Lower lobe of right lung (tissue), 2 donors: Measurements from ENCODE around the gene GUCY2D. TPM values are rescaled to one million over a fixed set of nuclear protein-coding genes. Genes with fewer than 3 reads are reported as not detected.

Source experiments
- ATAC-seq, 2 donors: fragments of 200-7000 bp; cut with Tn5 transposase; one replicate each; pipeline ENCODE4 v1.9.1; 2020 to 2022; ENCODE audit warnings: mild to moderate bottlenecking in 2 of 2, moderate library complexity in 2 of 2
- DNase-seq: peaks from one replicate; pipeline ENCODE4 v3.0.0-alpha.2; 2020
- H3K27ac ChIP-seq: fragments of 200-600 bp; one replicate; pipeline ENCODE4 v1.8.0; 2022
- H3K27me3 ChIP-seq: fragments of 200-600 bp; one replicate; pipeline ENCODE4 v1.8.0; 2022; ENCODE audit warnings: low read depth
- H3K36me3 ChIP-seq: fragments of 200-600 bp; one replicate; pipeline ENCODE4 v1.8.0; 2022; ENCODE audit warnings: mild to moderate bottlenecking
- H3K4me1 ChIP-seq: fragments of 200-600 bp; one replicate; pipeline ENCODE4 v1.8.0; 2022
- H3K4me3 ChIP-seq: fragments of 200-600 bp; one replicate; pipeline ENCODE4 v1.8.0; 2022; ENCODE audit warnings: mild to moderate bottlenecking
- H3K9me3 ChIP-seq: fragments of 200-600 bp; one replicate; pipeline ENCODE4 v1.8.0; 2022
- CTCF ChIP-seq: fragments of 200-600 bp; IDR thresholded peaks from one replicate; pipeline ENCODE4 v1.8.0; 2022; ENCODE audit warnings: antibody characterized with exemption, mild to moderate bottlenecking
- intact Hi-C: fragments of 100-400 bp; cut with DNase I; formaldehyde crosslinking; loops from one replicate; pipeline ENCODE4 v1.11.0; 2022
- total RNA-seq: library from RNA; stranded (reverse); fragmentation: NEBNext Ultra II Directional; extraction: Animal tissue kit (Norgen Biotek cat#: 25700); gene quantifications from one replicate; pipeline ENCODE4 v1.2.1, GENCODE V29; 2021
- donor health status: DM: no; HTN: yes; CAD: no; lungs with severe emphysema.

The GUCY2D gene
- total RNA-seq, 1 donor from 2014 or later, result 3.1 TPM

DNA sequence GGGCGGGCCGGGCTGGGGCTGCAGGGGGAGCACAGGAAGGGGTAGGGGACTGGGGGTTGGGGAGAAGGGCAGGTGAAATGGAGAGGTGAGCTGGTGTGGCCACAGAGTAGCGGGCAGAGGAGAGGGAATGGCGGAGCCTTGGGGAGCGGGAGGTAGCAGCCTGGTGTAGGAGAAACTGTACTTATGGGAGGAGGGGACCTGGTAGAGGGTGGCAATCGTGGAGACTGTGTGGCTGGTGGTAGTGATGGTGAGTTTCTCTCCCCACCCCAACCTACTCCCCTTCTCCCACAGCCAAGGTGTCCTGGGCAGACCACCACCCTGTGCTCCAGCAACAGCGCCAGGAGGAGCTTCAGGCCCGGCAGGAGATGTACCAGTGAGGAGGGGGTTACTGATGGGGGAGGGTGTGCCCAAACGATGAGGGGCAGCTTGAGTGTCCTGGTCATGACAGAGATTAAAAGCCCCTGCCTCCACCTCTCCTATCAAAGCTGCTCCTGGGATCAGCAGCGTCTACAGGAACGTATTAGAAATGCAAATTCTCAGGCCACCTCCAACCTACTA lies 37.3 kb downstream of the GUCY2D start:
- ATAC-seq (peak in 1 of 2 donors; percentile 20), DNase-seq (no peak)
- H3K27ac ChIP-seq, result peak overlapping the region; percentile 80
- peaks cover 29% of the 10 kb centered on the region for H3K4me1 ChIP-seq
- H3K4me3 ChIP-seq, result peak overlapping the region; percentile 53
- H3K27me3 ChIP-seq, result peaks cover 29% of the 10 kb centered on the region
- no peaks in the 10 kb centered on the region for H3K36me3 ChIP-seq
- TF ChIP-seq CTCF, result no peak
- H3K9me3 ChIP-seq, result no peaks in the 10 kb centered on the region
- intact Hi-C loops, result no loop called here

DNA sequence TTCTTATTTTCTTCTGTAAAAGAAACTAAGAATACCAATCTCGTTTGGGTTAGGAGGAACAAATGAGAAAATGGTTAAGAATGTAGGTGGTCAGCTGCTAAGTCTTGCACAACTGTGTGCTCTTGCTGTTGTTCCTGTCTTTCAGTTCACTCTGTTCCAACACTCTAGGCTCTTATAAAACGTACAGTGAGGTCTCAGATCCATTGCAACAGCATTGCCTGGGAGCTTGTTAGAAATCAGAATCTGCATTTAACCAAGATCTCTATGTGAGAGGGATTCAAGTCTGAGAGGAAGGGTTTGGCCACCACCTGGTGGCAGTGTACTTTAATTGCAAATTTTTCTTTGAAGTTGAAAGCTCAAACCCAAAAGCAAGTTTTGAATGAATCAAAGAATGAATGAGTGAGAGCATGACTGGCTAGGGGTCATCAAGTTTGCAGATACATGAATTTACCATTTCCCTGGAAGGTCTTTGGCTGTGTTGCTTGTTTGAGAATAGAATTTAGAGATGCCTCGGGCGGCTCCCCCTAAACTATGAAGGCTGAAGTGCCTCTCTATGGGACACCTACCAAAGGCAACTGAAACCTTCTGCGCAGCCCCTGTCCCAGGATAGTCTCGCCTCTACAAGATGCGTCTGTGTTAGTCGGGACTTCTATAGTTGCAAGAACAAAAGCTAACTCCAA lies 39.0 kb downstream of the GUCY2D start:
- H3K4me1 ChIP-seq, result peaks cover 29% of the 10 kb centered on the region
- intact Hi-C loops, result no loop called here
- peak overlapping the region; percentile 29 for H3K4me3 ChIP-seq
- no peaks in the 10 kb centered on the region for H3K36me3 ChIP-seq
- peaks cover 44% of the 10 kb centered on the region for H3K27me3 ChIP-seq
- peak overlapping the region; percentile 80 for H3K27ac ChIP-seq
- peak; percentile 75 to 77 for ATAC-seq
- H3K9me3 ChIP-seq, result no peaks in the 10 kb centered on the region
- DNase-seq, result no peak
- TF ChIP-seq CTCF, result peak; percentile 56

DNA sequence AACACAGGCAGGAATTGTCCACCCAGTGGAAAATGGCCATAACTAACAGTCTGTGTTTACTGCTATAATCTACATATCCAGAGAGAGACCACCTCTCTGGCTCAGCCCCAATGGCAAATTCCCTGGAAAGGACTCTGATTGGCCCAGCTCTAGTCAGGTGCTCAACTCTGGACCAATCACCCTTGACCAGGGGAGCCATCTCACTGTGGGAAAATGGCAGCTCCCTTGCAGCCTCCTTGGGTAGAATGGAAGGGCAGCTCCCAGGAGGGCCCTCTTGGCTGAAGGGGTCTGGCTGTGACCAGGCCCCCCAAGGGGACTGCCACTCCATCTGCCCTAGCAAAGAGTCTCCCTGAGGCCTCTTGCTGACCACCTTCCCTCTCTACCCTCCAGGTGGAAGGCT lies 39.6 kb downstream of the GUCY2D start:
- no peak for DNase-seq
- peak overlapping the region; percentile 38 for H3K27ac ChIP-seq
- H3K4me1 ChIP-seq, result peaks cover 29% of the 10 kb centered on the region
- peak in 1 of 2 donors; percentile 5 for ATAC-seq
- intact Hi-C loops, result no loop called here
- no peaks in the 10 kb centered on the region for H3K9me3 ChIP-seq
- no peak for TF ChIP-seq CTCF
- no peak overlapping the region for H3K4me3 ChIP-seq
- H3K36me3 ChIP-seq, result no peaks in the 10 kb centered on the region
- H3K27me3 ChIP-seq, result peaks cover 50% of the 10 kb centered on the region

- intact Hi-C loops, result no loop called here
- Histone ChIP-seq H3K4me1 (peaks cover 24% of the 10 kb centered on the region), H3K27ac (no peak overlapping the region), H3K9me3 (no peaks in the 10 kb centered on the region), H3K4me3 (no peak overlapping the region), H3K27me3 (peaks cover 24% of the 10 kb centered on the region), H3K36me3 (no peaks in the 10 kb centered on the region)
- ATAC-seq (no peak), DNase-seq (no peak)
- TF ChIP-seq CTCF, result no peak
Observed at GRCh38 chr17:8044819-8045810, 42.7 kb downstream of the GUCY2D start.

DNA sequence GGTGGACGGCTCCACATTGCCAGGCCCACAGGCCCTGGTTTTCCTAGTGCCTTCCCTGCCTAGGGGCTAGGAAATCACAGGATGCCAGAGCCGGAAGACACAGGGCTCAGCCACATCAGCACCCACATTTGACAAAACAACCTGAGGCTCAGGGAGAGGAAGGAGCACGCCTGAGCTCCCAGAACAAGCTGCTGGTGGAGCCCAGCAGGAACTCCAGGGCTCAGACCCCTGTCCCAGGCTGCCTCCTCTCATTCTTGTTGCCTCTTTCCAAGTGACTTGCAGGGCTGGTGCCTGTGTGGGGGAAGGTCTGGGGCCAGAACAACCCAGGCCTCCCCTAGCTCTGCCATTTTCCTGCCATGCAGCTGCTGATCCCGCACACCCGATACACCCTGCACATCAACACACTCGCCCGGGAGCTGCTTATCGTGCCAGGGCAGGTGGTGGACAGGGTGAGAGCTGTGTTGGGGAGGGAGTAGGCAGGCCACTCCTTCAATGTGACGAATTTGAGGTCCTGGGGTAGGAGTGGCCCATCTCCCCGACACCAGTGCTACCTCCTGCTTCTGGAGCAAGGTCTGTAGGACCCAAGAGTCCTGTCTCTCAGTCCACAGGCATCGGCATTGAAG lies 44.0 kb downstream of the GUCY2D start:
- no peak for DNase-seq
- Histone ChIP-seq H3K27ac (no peak overlapping the region), H3K27me3 (peaks cover 23% of the 10 kb centered on the region), H3K36me3 (no peaks in the 10 kb centered on the region), H3K4me3 (no peak overlapping the region), H3K9me3 (no peaks in the 10 kb centered on the region), H3K4me1 (peaks cover 13% of the 10 kb centered on the region)
- TF ChIP-seq CTCF, result no peak
- no peak for ATAC-seq
- intact Hi-C loops, result no loop called here
